ENCODE measurements around the gene NPHS2.

Gene NPHS2

DNA sequence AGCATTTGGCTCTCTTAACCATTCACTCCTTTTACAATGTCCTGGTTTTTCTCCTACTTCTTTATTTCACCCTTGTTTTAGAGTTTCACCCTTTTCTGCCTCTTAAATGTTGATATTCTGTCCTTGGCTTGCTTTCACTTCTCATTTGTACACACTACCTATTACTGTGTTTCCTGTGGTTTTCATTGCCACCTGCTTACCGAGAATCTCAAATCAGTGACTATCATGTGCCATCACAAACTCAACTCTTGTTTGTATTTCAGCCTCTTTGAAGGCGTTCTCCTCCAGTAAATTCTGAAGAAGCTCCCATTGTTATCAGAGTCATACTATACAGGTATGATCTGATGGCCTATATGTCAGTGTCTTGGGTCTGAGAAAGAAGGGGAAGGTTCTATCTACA lies 65.7 kb downstream of the NPHS2 start:
- intact Hi-C loops (cut with DNase I; ENCODE audit: low total_unique reads): no loop called here
- H3K36me3 ChIP-seq: no peaks in the 10 kb centered on the region

DNA sequence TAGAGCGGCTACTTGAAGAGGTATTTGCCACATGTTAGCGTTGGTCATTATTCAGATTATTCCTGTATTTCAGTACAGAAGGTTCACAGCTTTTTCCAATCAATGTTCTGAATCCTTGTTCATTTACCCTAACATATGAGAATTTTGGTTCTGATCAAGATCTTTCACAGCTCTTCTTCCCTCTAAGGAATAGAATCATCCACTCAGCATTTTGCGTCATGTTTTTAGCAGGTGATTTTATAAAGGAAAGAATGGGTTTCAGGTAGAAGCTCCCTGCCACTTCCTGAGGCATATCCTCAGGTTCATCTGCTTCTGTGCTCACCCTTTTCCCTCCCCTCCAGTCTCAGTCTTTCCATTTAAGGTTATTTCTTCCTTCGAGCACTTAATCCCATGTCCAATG lies 66.4 kb downstream of the NPHS2 start:
- H3K9me3 ChIP-seq: no peaks in the 10 kb centered on the region
- H3K27me3 ChIP-seq: no peaks in the 10 kb centered on the region
- no peaks in the 10 kb centered on the region for H3K4me1 ChIP-seq
- TF ChIP-seq, protein P1, sequence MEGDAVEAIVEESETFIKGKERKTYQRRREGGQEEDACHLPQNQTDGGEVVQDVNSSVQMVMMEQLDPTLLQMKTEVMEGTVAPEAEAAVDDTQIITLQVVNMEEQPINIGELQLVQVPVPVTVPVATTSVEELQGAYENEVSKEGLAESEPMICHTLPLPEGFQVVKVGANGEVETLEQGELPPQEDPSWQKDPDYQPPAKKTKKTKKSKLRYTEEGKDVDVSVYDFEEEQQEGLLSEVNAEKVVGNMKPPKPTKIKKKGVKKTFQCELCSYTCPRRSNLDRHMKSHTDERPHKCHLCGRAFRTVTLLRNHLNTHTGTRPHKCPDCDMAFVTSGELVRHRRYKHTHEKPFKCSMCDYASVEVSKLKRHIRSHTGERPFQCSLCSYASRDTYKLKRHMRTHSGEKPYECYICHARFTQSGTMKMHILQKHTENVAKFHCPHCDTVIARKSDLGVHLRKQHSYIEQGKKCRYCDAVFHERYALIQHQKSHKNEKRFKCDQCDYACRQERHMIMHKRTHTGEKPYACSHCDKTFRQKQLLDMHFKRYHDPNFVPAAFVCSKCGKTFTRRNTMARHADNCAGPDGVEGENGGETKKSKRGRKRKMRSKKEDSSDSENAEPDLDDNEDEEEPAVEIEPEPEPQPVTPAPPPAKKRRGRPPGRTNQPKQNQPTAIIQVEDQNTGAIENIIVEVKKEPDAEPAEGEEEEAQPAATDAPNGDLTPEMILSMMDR (IDR thresholded peaks at IDR 0.05): no peak
- intact Hi-C loops (cut with DNase I; ENCODE audit: low total_unique reads): no loop called here
- no peak overlapping the region for H3K27ac ChIP-seq
- H3K4me3 ChIP-seq: no peak overlapping the region
- no peaks in the 10 kb centered on the region for H3K36me3 ChIP-seq
- DNase-seq: no peak

More for the DNA sequence above, 65.7 kb downstream of the NPHS2 start:
- no peak overlapping the region for H3K4me3 ChIP-seq
- TF ChIP-seq, protein P1 (IDR thresholded peaks at IDR 0.05): no peak
- DNase-seq: no peak
- H3K4me1 ChIP-seq: no peaks in the 10 kb centered on the region
- no peak overlapping the region for H3K27ac ChIP-seq
- no peaks in the 10 kb centered on the region for H3K27me3 ChIP-seq
- H3K9me3 ChIP-seq: no peaks in the 10 kb centered on the region

DNA sequence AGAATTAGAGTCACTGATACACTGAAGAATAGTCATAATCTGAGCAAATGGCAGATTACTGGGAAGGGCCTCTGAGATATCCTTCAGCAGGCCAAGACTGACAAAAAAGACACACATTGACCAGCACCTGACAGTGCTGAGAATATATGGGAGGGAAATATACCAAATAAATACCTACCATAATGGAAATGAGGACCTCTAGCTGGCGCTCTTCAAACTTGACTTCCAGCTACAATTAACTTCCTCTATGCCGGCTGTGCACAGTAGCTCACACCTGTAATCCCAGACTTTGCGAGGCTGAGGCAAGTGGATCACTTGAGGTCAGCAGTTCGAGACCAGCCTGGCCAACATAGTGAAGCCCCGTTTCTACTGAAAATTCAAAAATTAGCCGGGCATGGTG lies 69.5 kb downstream of the NPHS2 start:
- H3K4me3 ChIP-seq: no peak overlapping the region

More for the DNA sequence above, 69.5 kb downstream of the NPHS2 start:
- no peak for DNase-seq
- Histone ChIP-seq H3K36me3 (no peaks in the 10 kb centered on the region), H3K4me1 (no peaks in the 10 kb centered on the region), H3K27ac (no peak overlapping the region), H3K27me3 (no peaks in the 10 kb centered on the region), H3K9me3 (no peaks in the 10 kb centered on the region)
- TF ChIP-seq, protein P1 (IDR thresholded peaks at IDR 0.05): no peak
- intact Hi-C loops (cut with DNase I; ENCODE audit: low total_unique reads): no loop called here

All from tibial artery (tissue), 4 donors.